Measurements from ENCODE around the gene DBNDD1.

The DBNDD1 gene

GRCh38 chr16:90022209-90023077 lies 3.2 kb upstream of the DBNDD1 start (continued):
- no peak for TF ChIP-seq ZNF114 (tag by site-specific recombination; IDR thresholded peaks at IDR 0.05)
- peak; percentile 44 for TF ChIP-seq EGR2 (tag by site-specific recombination; IDR thresholded peaks at IDR 0.05; ENCODE audit: low read depth)
- TF ChIP-seq ZNF366 (tag by site-specific recombination; conservative IDR thresholded peaks at IDR 0.05) = 0 out of 2 replicates have a peak, but pooled peaks have one; percentile 35
- no peak for TF ChIP-seq ZNF488 (tag by site-specific recombination; IDR thresholded peaks at IDR 0.05)
- no peak for TF ChIP-seq ZBTB49 (tag by site-specific recombination; IDR thresholded peaks at IDR 0.05; ENCODE audit: low read depth)
- TF ChIP-seq ZNF155 (tag by site-specific recombination; IDR thresholded peaks at IDR 0.05) = no peak
- no peak for TF ChIP-seq ZFP41 (tag by site-specific recombination; IDR thresholded peaks at IDR 0.05; ENCODE audit: borderline replicate concordance)
- peak; percentile 69; the same call in 1 of the 2 replicates for TF ChIP-seq ZBTB20 (tag by site-specific recombination; IDR thresholded peaks at IDR 0.05)
- TF ChIP-seq ZBTB1 (tag by site-specific recombination; IDR thresholded peaks at IDR 0.05) = no peak
- TF ChIP-seq ZSCAN30 (tag by site-specific recombination; IDR thresholded peaks at IDR 0.05) = peak; percentile 96
- TF ChIP-seq SP2 (tag by site-specific recombination; IDR thresholded peaks at IDR 0.05) = peak; percentile 84
- TF ChIP-seq ZNF518A (tag by site-specific recombination; conservative IDR thresholded peaks at IDR 0.05; ENCODE audit: low read depth) = 0 out of 2 replicates have a peak, but pooled peaks have one; percentile 28
- peak; percentile 83 for TF ChIP-seq ZBTB8A (tag by site-specific recombination; IDR thresholded peaks at IDR 0.05)
- TF ChIP-seq TRIM28 (IDR thresholded peaks at IDR 0.05; ENCODE audit: borderline replicate concordance, low read length) = no peak
- no peak for TF ChIP-seq ZNF138 (tag by site-specific recombination; IDR thresholded peaks at IDR 0.05; ENCODE audit: borderline replicate concordance)
- no peak for TF ChIP-seq BCL11A (tag by site-specific recombination; IDR thresholded peaks at IDR 0.05; ENCODE audit: low read depth)
- no peak for TF ChIP-seq ZBTB7A (tag by site-specific recombination; IDR thresholded peaks at IDR 0.05; ENCODE audit: low read depth)
- TF ChIP-seq KLF1 (tag by site-specific recombination; IDR thresholded peaks at IDR 0.05) = peak; percentile 47; the same call in 1 of the 2 replicates
- peak; percentile 75; the same call in 1 of the 2 replicates for TF ChIP-seq ZNF664 (tag by site-specific recombination; IDR thresholded peaks at IDR 0.05)

Data from HEK293 (cell line).